CD4-positive, alpha-beta memory T cell (primary cell): ENCODE data around the gene POU6F1. TPM values are rescaled to one million over a fixed set of nuclear protein-coding genes. Genes with fewer than 3 reads are reported as not detected.

ENCODE experiments used
- CTCF ChIA-PET: fragments of 350-600 bp; sonication (Branson Sonifier 250); formaldehyde crosslinking; loops from one replicate; lab custom pipeline; 2021; ENCODE audit warnings: inconsistent platforms; ENCODE audit not compliant: partially characterized antibody; lab: Charles Lee
- POLR2A ChIA-PET: fragments of 350-600 bp; sonication (Branson Sonifier 250); formaldehyde crosslinking; loops from one replicate; lab custom pipeline; 2021; ENCODE audit not compliant: partially characterized antibody; lab: Charles Lee
- DNase-seq, 5 donors: peaks; one replicate each; pipeline versions ENCODE4 v3.0.0 to v3.0.0-alpha.2; 2020 to 2022; ENCODE audit warnings: mixed read lengths in 1 of 5
- H3K27ac ChIP-seq: one replicate; pipeline ENCODE4 v1.7.0; 2013; ENCODE audit warnings: low read depth, low read length
- H3K27me3 ChIP-seq: 2 replicates; pipeline ENCODE4 v1.7.0; 2013; ENCODE audit warnings: mild to moderate bottlenecking, low read length, moderate library complexity; ENCODE audit not compliant: insufficient read depth
- H3K36me3 ChIP-seq: 2 replicates; pipeline ENCODE4 v1.7.0; 2013; ENCODE audit warnings: mild to moderate bottlenecking, low read length, moderate library complexity; ENCODE audit not compliant: insufficient read depth
- H3K4me1 ChIP-seq: 2 replicates; pipeline ENCODE4 v1.7.0; 2013; ENCODE audit warnings: mild to moderate bottlenecking, low read length, moderate library complexity; ENCODE audit not compliant: insufficient read depth
- H3K4me3 ChIP-seq, 2 donors: one replicate each; pipeline ENCODE4 v1.7.0; 2013; ENCODE audit warnings: low read length in 2 of 2, mild to moderate bottlenecking in 1 of 2
- H3K9me3 ChIP-seq, 2 donors: one replicate each; pipeline ENCODE4 v1.7.0; 2013; ENCODE audit warnings: low read length in 2 of 2, control low read depth in 1 of 2; ENCODE audit not compliant: control insufficient read depth in 1 of 2
- H3K27ac Mint-ChIP-seq, 7 donors: one replicate each; pipeline ENCODE4 v1.8.0; 2020 to 2021; ENCODE audit warnings: mixed read lengths in 7 of 7, mild to moderate bottlenecking in 6 of 7, inconsistent platforms in 3 of 7, moderate library complexity in 3 of 7
- H3K27me3 Mint-ChIP-seq, 2 donors: one replicate each; pipeline ENCODE4 v1.8.0; 2020 to 2021; ENCODE audit warnings: mixed read lengths in 2 of 2
- H3K36me3 Mint-ChIP-seq, 2 donors: one replicate each; pipeline ENCODE4 v1.8.0; 2020 to 2021; ENCODE audit warnings: mixed read lengths in 2 of 2, inconsistent platforms in 1 of 2, mild to moderate bottlenecking in 1 of 2
- H3K4me1 Mint-ChIP-seq, 4 donors: one replicate each; pipeline ENCODE4 v1.8.0; 2020 to 2021; ENCODE audit warnings: mixed read lengths in 4 of 4, mild to moderate bottlenecking in 1 of 4
- H3K4me3 Mint-ChIP-seq, 8 donors: one replicate each; pipeline ENCODE4 v1.8.0; 2020 to 2021; ENCODE audit warnings: mixed read lengths in 8 of 8, mild to moderate bottlenecking in 7 of 8, moderate library complexity in 6 of 8, inconsistent platforms in 3 of 8
- H3K9me3 Mint-ChIP-seq, 8 donors: one replicate each; pipeline ENCODE4 v1.8.0; 2020 to 2021; ENCODE audit warnings: mixed read lengths in 8 of 8, mild to moderate bottlenecking in 5 of 8, inconsistent platforms in 3 of 8, moderate library complexity in 1 of 8
- intact Hi-C: fragments of 100-400 bp; cut with micrococcal nuclease; formaldehyde crosslinking; loops from one replicate; pipeline ENCODE4 v1.15.1; 2023
- polyA plus RNA-seq, 2 donors: library from polyadenylated mRNA; unstranded; fragments of 300-500 nt; fragmentation: Illumina TruSeq; gene quantifications; one replicate each; pipeline ENCODE4 v1.2.3, GENCODE V29; 2021
- total RNA-seq, 2 experiments: library from RNA; stranded (reverse); gene quantifications; one replicate each; pipeline ENCODE4 v1.2.3, GENCODE V29; 2021

The POU6F1 gene
- total and polyA plus RNA-seq, 4 experiments from 2014 or later: 1.4 to 79.8 (median 40.2) TPM

DNA sequence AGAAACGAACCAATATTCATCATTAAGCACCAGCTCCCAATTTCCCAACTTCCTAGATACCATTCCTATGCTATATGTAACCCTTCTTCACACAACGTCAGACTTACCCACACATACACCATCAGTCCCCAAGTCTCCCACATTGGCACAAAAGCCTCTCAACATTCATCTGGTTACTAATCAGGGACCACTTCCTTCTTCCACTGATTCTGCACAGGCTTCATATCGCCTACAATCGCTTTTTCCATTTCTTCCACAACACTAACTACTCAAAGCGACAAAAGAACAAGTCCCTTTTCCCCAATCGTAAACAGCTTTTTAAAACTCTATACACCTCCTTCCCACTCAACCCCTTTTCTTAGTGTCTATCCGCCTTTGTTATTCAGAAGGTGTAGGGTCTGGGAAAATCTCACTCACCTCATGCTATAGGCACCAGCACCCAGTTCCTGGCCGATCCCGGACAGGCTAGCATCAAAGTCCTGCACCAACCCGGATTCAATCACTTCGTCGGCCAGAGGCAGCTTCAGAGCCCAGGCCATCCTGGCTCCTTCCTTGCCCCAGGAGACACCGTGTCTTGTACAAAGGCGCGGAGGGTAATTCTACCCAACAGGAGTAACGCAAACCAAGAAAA, 45.9 kb downstream of the POU6F1 start:
- Histone ChIP-seq H3K4me1 (peaks cover 26% of the 10 kb centered on the region), H3K36me3 (no peaks in the 10 kb centered on the region), H3K27ac (peak overlapping the region; percentile 96), H3K9me3 (no peaks in the 10 kb centered on the region), H3K4me3 (peak overlapping the region; percentile 72 to 87), H3K27me3 (no peaks in the 10 kb centered on the region)
- Mint-ChIP-seq H3K36me3 (peaks cover 0 to 2% of the 10 kb centered on the region in 2 donors), H3K27me3 (no peaks in the 10 kb centered on the region), H3K4me1 (peaks cover 15 to 28% (median 15%) of the 10 kb centered on the region in 4 donors), H3K4me3 (no peak overlapping the region), H3K9me3 (no peaks in the 10 kb centered on the region), H3K27ac (no peak overlapping the region)
- intact Hi-C loops: no loop called here
- peak in 2 of 5 donors; percentile 8 to 9 for DNase-seq
- POLR2A ChIA-PET: interaction anchor here (1.1 to 2.4 kb wide), 5 partner anchors 27 to 147 kb away, joined by 3 to 13 read pairs (median 8); partner anchors contain the start of genes CSRNP2, DAZAP2 and POU6F1
- CTCF ChIA-PET: interaction anchor here (0.7 to 1.3 kb wide), 2 partner anchors 37 to 859 kb away, joined by 3 read pairs; no protein-coding TSS in a partner anchor

GRCh38 chr12:51163795-51164194, 54.1 kb downstream of the POU6F1 start:
- no peaks in the 10 kb centered on the region for H3K27me3 Mint-ChIP-seq
- H3K4me1 ChIP-seq: peaks cover 12% of the 10 kb centered on the region
- H3K4me3 ChIP-seq: no peak overlapping the region
- no peak for DNase-seq
- no peaks in the 10 kb centered on the region for H3K36me3 ChIP-seq
- peak overlapping the region in 1 of 8 donors; percentile 52 for H3K4me3 Mint-ChIP-seq
- H3K9me3 ChIP-seq: no peaks in the 10 kb centered on the region
- intact Hi-C loops: no loop called here
- H3K4me1 Mint-ChIP-seq: peaks cover 20 to 50% (median 28%) of the 10 kb centered on the region in 4 donors
- H3K27me3 ChIP-seq: no peaks in the 10 kb centered on the region
- peak overlapping the region in 1 of 7 donors; percentile 42 for H3K27ac Mint-ChIP-seq
- CTCF ChIA-PET: no interaction called here
- no peaks in the 10 kb centered on the region for H3K9me3 Mint-ChIP-seq
- H3K27ac ChIP-seq: no peak overlapping the region
- POLR2A ChIA-PET: no interaction called here
- peaks cover 13 to 14% of the 10 kb centered on the region in 2 donors for H3K36me3 Mint-ChIP-seq

DNA sequence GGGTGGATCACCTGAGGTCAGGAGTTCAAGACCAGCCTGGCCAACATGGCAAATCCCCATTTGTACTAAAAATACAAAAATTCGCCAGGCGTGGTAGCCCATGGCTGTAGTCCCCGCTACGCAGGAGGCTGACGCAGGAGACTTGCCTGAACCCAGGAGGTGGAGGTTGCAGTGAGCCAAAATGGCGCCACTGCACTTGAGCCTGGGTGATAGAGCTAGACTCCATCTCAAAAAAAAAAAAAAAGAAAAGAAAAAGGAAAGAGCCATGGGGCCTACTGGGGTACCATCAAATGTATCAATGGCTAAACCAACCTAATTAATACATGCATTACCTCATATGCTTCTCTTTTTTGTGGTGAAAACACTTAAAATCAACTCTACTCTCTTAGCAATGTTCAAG, 55.6 kb downstream of the POU6F1 start:
- H3K27ac ChIP-seq: no peak overlapping the region
- CTCF ChIA-PET: no interaction called here

GRCh38 chr12:51160814-51161459, 56.9 kb downstream of the POU6F1 start:
- H3K4me1 Mint-ChIP-seq: peaks cover 15 to 38% (median 25%) of the 10 kb centered on the region in 4 donors
- POLR2A ChIA-PET: no interaction called here

More for the DNA sequence above, 55.6 kb downstream of the POU6F1 start:
- Mint-ChIP-seq H3K4me1 (peaks cover 17 to 48% (median 25%) of the 10 kb centered on the region in 4 donors), H3K27me3 (no peaks in the 10 kb centered on the region), H3K4me3 (no peak overlapping the region), H3K9me3 (no peaks in the 10 kb centered on the region), H3K27ac (peak overlapping the region in 1 of 7 donors; percentile 52), H3K36me3 (peaks cover 12 to 13% of the 10 kb centered on the region in 2 donors)
- Histone ChIP-seq H3K4me3 (no peak overlapping the region), H3K27me3 (no peaks in the 10 kb centered on the region), H3K9me3 (no peaks in the 10 kb centered on the region), H3K4me1 (peaks cover 8% of the 10 kb centered on the region), H3K36me3 (no peaks in the 10 kb centered on the region)
- intact Hi-C loops: no loop called here
- DNase-seq: no peak
- POLR2A ChIA-PET: no interaction called here

GRCh38 chr12:51156245-51156765, 61.6 kb downstream of the POU6F1 start:
- no peaks in the 10 kb centered on the region for H3K27me3 ChIP-seq
- H3K4me3 ChIP-seq: no peak overlapping the region
- H3K9me3 ChIP-seq: no peaks in the 10 kb centered on the region
- Mint-ChIP-seq H3K4me3 (no peak overlapping the region), H3K27ac (peak overlapping the region in 2 of 7 donors; percentile 37 to 48), H3K4me1 (peaks cover 13 to 27% (median 18%) of the 10 kb centered on the region in 4 donors), H3K9me3 (no peaks in the 10 kb centered on the region), H3K36me3 (peaks cover 4% of the 10 kb centered on the region in 2 donors), H3K27me3 (no peaks in the 10 kb centered on the region)
- no peak overlapping the region for H3K27ac ChIP-seq
- DNase-seq: no peak
- intact Hi-C loops: no loop called here
- no peaks in the 10 kb centered on the region for H3K36me3 ChIP-seq
- no peaks in the 10 kb centered on the region for H3K4me1 ChIP-seq
- ChIA-PET CTCF (no interaction called here), POLR2A (no interaction called here)

More at GRCh38 chr12:51160814-51161459, 56.9 kb downstream of the POU6F1 start:
- Histone ChIP-seq H3K4me3 (no peak overlapping the region), H3K9me3 (no peaks in the 10 kb centered on the region), H3K27me3 (no peaks in the 10 kb centered on the region), H3K4me1 (peaks cover 7% of the 10 kb centered on the region), H3K27ac (no peak overlapping the region), H3K36me3 (no peaks in the 10 kb centered on the region)
- intact Hi-C loops: no loop called here
- Mint-ChIP-seq H3K27me3 (no peaks in the 10 kb centered on the region), H3K4me3 (no peak overlapping the region), H3K27ac (peak overlapping the region in 3 of 7 donors; percentile 15 to 41 (median 23)), H3K36me3 (peaks cover 9 to 12% of the 10 kb centered on the region in 2 donors), H3K9me3 (no peaks in the 10 kb centered on the region)
- CTCF ChIA-PET: no interaction called here
- DNase-seq: no peak

GRCh38 chr12:51152953-51153352, 64.9 kb downstream of the POU6F1 start:
- H3K27me3 ChIP-seq: no peaks in the 10 kb centered on the region
- no peak overlapping the region for H3K4me3 Mint-ChIP-seq
- peaks cover 0 to 4% of the 10 kb centered on the region in 2 donors for H3K36me3 Mint-ChIP-seq
- peaks cover 22 to 34% (median 29%) of the 10 kb centered on the region in 4 donors for H3K4me1 Mint-ChIP-seq
- no peak overlapping the region for H3K4me3 ChIP-seq
- H3K9me3 ChIP-seq: no peaks in the 10 kb centered on the region
- CTCF ChIA-PET: no interaction called here
- H3K36me3 ChIP-seq: no peaks in the 10 kb centered on the region
- H3K4me1 ChIP-seq: peaks cover 2% of the 10 kb centered on the region
- DNase-seq: no peak
- no peaks in the 10 kb centered on the region for H3K9me3 Mint-ChIP-seq
- POLR2A ChIA-PET: no interaction called here
- H3K27ac ChIP-seq: no peak overlapping the region
- intact Hi-C loops: no loop called here
- H3K27me3 Mint-ChIP-seq: no peaks in the 10 kb centered on the region
- H3K27ac Mint-ChIP-seq: no peak overlapping the region

- no peak for DNase-seq
- H3K36me3 ChIP-seq: no peaks in the 10 kb centered on the region
- H3K4me1 ChIP-seq: peaks cover 2% of the 10 kb centered on the region
- Mint-ChIP-seq H3K4me1 (peaks cover 30 to 42% (median 40%) of the 10 kb centered on the region in 4 donors), H3K27ac (peak overlapping the region in 6 of 7 donors; percentile 7 to 71 (median 49)), H3K4me3 (no peak overlapping the region), H3K27me3 (no peaks in the 10 kb centered on the region), H3K9me3 (no peaks in the 10 kb centered on the region), H3K36me3 (peaks cover 4 to 8% of the 10 kb centered on the region in 2 donors)
- H3K4me3 ChIP-seq: no peak overlapping the region
- intact Hi-C loops: no loop called here
- no peaks in the 10 kb centered on the region for H3K27me3 ChIP-seq
- CTCF ChIA-PET: no interaction called here
- POLR2A ChIA-PET: no interaction called here
- H3K27ac ChIP-seq: no peak overlapping the region
- H3K9me3 ChIP-seq: no peaks in the 10 kb centered on the region
These were observed 67.1 kb downstream of the POU6F1 start for GRCh38 chr12:51150777-51151176.
